ENCODE results near the gene ITSN1. TPM values are rescaled to one million over a fixed set of nuclear protein-coding genes. Genes with fewer than 3 reads are reported as not detected.
A peak's percentile ranks its signal among the peaks of the same experiment; 100 is the strongest.
"Not testable (repeated sequence)": the region's sequence is repeated elsewhere in the genome, so short reads cannot be mapped to it uniquely, and the experiment has no call there.

Gene ITSN1
- total RNA-seq, 2 donors from 2014 or later, result 31.3 to 36.9 TPM

DNA sequence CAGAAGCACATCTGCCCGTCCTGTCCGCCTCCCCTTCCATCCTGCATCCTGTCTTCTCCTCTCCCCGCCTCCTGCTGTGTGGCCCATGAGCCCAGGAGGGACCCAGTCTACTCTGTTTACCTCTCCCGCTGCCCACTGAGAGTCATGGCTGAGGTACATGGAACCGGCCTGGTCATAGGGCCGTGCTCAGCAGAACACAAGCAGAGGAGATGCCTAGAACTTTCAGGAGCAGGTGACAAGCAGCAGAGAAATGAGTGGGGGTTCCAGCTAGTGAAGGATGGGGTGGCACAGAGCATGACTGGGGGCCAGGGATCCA lies 202.5 kb downstream of the ITSN1 start:
- intact Hi-C loops (cut with DNase I, micrococcal nuclease), result no loop called here
- DNase-seq (no peak), ATAC-seq (no peak)

DNA sequence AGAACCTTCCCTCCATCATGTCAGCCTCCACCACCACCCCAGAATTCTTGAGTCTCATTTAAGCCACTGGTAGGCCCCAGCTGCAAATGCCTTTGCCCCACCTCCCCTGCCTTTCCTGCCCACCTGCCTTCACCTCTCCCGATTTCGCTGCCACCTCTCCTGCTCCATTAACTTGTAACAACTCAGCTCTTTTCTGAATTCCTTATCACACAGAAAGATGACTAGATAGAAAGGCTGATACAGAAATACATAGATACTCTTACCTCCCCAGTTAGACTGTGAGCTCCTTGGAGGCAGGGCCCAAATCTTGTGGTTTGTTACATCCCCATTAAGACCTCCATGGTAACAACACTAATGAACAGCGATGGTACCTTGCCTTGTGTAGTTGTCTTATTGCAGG lies 203.8 kb downstream of the ITSN1 start:
- DNase-seq, result no peak
- intact Hi-C loops (cut with DNase I, micrococcal nuclease), result no loop called here
- no peak for ATAC-seq

DNA sequence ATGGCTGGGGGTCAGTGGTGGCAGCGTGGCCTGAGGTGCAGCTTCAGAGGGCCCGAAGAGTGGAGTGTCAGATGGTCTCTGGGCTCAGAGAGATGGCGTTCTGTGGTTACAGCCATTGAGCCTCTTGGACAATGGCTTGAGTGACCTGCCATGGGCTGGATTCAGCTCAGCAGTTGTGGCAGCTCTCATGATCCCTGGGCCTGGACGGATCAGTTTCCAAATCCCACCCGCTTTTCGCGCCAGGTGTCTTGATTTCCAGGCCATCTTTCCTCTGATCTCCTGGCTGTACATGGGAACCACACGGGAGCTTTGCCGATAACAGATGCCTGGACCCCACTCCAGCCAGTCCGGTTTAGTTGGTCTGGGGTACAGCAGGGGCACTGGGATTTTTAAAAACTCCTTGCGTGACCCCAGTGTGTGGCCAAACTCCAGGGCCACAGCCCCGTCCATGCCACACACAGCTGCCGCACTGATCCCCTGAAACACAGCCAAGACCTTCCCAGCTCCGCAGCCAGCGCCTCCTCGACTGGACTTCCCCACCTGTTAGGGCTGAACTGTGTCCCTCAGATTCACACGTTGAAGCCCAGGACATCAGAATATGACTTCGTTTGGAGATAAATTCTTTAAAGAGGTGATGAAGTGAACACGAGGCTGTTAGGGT lies 205.4 kb downstream of the ITSN1 start:
- ATAC-seq (no peak), DNase-seq (no peak)

DNA sequence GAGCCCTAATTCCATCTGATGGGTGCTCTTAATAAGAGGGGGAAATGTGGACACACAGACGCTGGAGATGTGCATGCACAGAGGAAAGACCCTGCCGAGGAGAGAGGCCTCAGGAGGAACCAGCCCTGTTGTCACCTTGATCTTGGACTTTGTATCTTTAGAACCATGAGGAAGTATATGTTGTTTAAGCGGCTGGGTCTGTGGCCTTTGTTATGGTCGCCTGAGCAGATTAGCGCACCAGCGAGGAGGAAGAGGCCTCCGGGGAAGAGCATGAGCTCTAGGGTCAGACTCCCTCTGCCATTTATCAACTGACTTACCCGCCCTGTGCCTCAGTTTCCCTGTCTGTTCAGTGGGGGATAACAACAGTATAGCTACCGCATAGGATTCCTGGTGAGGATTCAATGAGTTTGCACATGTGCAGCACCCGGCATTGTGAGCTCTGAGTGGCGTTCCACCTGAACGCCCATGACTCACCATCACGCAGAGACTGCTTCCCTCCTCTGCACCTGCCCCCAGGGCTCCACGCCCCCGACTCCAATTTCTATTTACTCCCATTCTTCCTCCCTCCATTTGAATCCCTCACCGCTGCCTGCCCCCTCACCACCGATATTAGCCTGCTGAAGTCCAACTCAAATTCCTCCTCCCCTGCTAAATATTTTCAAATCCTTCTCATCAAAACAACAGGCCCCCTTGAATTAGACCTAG lies 206.1 kb downstream of the ITSN1 start:
- ATAC-seq (peak; percentile 94), DNase-seq (peak in 1 of 2 donors; percentile 26)
- intact Hi-C loops (cut with DNase I, micrococcal nuclease), result no loop called here

More for the DNA sequence above, 205.4 kb downstream of the ITSN1 start:
- intact Hi-C loops (cut with DNase I, micrococcal nuclease), result no loop called here

DNA sequence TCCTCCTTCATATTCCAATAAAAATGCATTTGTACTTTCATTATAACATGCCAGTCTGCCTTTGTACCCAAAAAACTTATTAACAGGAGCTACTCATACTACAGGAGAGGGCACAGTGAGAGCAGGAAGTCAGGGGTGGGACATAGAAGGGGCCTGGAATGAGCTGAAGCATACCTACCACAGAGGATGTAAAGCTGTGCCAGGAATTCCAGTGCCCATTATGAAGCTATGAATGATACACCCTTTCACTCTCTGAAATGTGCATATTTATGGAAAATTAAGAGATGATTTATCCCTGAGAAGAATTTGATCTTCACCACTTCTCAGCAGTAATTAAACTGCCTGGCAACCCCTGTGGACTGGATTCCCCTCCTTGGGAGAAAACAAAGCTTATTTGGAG lies 207.5 kb downstream of the ITSN1 start:
- ATAC-seq, result no peak

DNA sequence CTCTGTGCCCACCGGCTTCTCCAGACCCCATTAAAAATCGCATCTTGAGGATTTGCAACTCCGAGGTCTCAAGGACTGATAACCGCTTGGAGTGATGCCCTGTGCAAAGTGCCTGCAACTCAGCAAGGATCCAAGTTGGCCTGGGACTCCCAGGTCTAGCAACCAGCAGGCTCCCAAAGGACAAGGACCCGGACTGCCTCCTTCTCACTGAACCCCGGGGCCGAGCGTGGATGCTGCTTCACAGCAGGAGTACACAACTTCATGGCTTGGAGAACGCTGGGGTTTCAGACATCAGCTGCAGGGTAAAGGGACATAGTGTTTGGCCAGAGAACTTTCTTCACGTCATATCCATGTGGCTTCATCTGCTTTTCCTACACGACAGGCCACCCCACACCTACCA lies 208.1 kb downstream of the ITSN1 start:
- ATAC-seq, result no peak
- no peak for DNase-seq
- intact Hi-C loops (cut with DNase I, micrococcal nuclease), result no loop called here

More for the DNA sequence above, 207.5 kb downstream of the ITSN1 start:
- intact Hi-C loops (cut with DNase I, micrococcal nuclease), result no loop called here
- no peak for DNase-seq

DNA sequence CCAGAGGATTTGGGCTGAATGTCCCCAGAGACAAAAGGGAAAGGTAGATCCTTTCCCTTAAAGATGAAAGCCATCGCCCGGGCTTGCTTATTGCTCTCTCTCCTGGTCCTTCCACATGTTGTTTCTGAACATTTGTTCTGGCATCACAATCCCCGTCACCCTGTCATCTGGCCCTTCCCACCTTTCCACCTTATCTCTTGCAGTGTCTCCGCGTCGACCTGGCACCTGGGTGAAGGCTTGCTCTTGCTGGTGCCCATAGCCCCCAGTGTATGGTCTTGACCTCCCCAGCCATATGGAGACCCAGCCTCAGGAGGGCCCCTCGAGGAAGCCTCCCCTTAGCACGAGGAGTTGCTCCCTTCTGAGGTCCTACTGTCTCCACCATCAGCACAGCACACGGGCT lies 208.7 kb downstream of the ITSN1 start:
- no peak for DNase-seq
- ATAC-seq, result no peak
- intact Hi-C loops (cut with DNase I, micrococcal nuclease), result no loop called here

DNA sequence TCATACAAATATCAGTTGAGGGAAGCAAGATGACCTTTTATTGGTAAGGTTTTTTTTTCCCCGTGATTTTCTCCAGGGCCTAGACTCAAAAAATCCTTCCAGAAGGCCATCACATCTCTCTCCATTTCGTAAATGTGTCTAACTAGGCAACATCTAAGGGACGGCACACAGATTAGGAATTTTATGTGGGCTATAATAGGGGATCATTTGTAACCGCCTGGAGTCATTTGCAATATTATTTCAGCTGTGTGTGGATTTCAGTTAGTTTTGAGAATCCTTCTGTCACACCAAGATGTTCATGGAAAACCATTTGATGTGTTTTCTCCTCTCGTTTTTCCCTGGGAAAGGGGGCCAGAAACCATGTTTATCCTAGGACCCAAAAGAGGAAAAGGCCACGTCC lies 210.2 kb downstream of the ITSN1 start:
- ATAC-seq (no peak), DNase-seq (no peak)
- intact Hi-C loops (cut with DNase I, micrococcal nuclease), result no loop called here

DNA sequence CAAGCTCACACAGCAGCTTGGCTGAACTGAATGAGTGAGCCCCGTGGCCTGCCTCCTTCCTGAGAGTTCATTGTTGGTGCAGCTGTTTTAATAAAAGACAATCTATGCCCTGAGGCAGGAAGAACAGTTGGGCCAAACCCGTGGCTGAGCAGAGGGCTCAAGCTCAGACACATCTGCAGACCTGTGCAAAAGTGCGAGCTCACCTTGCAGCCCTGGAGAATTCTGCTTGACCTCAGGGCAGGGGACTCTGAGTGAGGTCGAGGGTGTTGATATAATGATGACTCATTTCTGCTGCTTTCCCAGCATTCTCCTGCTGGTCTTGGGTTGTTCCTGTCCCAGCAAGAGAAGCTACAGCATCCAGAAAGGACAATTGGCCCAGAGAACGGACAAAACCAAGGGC lies 212.3 kb downstream of the ITSN1 start:
- ATAC-seq (no peak), DNase-seq (no peak)
- intact Hi-C loops (cut with DNase I, micrococcal nuclease), result no loop called here

DNA sequence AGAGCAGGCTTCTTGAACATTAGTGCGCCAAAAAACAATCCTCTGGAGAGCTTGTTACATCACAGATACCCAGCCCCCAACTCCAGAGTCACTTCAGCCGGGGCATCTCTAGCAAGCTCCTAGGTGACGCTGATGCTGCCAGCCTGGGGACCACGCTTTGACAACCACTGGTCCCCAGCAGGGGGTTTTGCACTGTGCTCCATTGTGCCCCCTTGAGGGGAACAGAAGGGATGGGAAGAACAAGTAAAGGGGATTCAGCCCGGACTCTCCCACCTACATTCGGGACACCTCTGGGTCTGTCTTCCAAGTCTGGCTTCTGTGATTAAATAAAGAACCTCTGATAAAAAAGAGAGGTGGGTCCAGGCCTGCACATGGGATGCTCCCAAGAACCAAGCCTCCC lies 212.9 kb downstream of the ITSN1 start:
- no peak for ATAC-seq
- intact Hi-C loops (cut with DNase I, micrococcal nuclease), result no loop called here

DNA sequence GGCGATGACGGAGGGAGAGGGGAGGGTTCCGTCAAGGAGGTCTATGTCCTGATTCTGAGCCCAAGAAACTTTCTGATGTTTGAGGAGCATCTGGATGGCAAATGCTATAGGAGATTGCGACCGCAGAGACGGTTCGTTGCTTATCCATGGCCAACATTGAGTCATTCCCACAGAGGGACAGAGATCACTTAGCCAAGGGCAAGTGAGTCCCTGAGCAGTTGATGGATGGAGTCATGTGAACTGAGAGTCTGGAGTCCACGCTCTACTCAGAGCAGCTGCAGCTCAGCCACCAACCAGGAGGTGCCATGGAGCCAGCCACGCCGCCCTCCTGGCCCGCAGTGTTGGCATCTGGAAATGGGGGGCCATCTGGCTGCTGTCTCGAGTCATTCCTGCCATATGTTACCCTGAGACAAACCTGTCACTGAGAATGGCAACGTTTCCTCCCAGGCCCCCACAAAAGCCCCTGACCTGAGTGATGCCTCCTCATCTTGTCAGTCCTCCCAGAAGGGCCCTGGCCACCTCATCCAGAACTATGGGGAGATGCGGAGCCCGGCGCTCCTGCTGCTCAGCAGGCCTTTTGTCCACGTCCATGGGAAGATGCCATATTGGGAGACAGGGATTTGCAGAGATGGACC lies 214.7 kb downstream of the ITSN1 start:
- no peak for DNase-seq
- intact Hi-C loops (cut with DNase I, micrococcal nuclease), result no loop called here
- ATAC-seq, result no peak

More for the DNA sequence above, 212.9 kb downstream of the ITSN1 start:
- DNase-seq, result no peak

DNA sequence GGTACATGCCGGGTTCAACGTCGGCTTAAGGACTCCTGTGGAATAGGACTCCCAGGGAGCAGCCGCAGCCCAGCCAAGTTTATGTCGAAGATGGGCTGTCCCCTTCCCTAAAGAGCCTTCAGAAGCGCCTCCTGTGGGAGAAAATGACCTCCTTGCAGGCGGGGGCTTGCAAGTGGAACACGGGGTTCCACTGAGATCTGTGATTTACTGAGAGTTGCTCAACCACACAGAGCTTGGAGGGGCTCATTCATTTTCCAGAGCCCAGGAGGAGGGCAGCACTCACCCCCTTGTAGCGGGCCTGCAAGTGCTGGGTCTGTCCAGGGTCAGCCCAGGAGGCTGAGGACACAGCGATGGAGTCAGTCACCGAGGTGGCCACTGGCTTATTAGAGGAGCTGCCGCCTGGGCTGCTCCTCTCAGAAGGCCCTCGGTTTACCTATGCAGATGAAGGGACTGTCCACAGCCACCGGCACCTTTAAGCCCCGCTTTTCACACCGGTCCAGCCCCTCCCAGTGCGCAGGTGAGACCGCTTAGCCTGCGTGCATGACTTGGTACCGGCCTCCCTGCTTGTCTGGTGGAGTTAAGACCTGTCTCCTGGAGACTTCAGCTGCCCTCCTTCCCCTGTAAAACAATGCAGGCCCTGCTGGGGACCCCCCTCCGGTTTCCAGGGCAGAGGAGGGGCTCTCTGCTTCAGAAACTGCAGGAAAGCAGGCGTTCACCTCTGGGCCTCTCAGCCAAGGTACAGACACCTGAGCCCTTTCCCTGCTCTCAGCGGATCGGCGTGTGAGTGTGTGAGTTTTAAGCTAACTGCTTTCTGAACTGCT lies 215.8 kb downstream of the ITSN1 start:
- ATAC-seq (no peak), DNase-seq (no peak)
- intact Hi-C loops (cut with DNase I, micrococcal nuclease), result no loop called here

DNA sequence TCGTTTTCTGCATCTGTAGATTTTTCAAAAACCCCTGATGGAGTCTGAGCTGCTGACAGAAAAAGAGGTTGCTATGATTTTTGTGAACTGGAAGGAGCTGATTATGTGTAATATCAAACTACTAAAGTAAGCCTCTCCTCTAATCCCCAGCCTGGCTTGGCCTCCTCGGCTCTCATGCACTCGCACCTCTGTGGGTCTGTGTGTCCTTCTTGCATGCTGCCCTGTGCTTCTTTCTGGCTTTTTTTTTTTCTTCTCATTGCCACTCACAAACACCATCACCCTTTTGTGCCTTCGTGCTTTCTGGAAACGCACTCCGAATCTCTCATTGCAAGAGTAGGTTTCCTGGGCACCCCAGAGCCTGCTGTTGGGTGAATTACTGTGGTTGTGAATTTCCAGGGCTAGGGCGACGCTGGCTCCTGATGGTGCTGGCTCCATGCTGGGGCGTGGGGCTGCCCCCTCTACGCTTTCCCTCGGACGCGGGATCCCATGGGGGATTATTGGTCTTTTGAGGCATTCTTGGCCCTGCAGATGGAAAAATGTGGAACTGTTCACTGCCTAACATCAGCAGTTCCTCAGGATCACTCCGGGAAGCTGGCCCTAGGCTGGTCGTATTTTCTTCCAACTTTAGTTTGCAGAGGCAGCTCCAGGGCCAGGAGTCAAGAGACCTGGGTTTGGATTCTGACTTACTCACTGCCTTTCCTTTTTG lies 216.5 kb downstream of the ITSN1 start:
- ATAC-seq (no peak), DNase-seq (no peak)
- intact Hi-C loops (cut with DNase I, micrococcal nuclease), result no loop called here

DNA sequence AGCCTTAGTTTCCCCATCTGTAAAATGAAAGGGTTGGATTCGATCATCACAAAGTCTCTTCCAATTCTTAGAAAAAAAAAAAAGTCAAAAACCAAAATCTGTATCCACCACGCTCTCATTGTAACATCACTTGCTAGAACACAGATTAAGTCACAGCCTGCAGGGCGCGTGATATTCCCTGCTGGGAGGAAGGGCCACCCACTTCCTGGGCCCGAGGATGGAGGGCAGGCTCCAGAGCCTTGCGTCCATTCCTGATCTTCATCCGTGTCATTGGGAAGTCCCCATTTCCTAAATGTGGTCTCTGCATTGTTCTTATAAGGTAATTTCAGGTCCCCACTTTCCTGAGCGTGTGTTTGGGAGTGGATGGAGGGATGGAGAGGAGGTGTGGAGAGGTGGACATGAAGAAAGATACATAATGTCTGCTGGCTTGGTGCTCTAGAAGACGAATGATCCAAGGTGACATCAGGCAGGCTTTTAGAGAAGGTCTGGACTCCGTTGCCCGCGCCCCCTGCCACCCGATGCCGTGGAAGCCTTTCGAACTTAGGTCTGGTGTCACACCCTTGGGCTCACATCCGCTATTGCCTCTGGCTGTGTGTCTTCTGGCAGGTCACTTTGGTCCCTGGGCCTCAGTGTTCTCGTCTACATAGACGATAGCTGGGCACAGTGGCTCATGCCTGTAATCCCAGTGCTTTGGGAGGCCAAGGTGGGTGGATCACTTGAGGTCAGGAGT lies 217.2 kb downstream of the ITSN1 start:
- no peak for ATAC-seq
- no peak for DNase-seq
- intact Hi-C loops (cut with DNase I, micrococcal nuclease), result no loop called here

DNA sequence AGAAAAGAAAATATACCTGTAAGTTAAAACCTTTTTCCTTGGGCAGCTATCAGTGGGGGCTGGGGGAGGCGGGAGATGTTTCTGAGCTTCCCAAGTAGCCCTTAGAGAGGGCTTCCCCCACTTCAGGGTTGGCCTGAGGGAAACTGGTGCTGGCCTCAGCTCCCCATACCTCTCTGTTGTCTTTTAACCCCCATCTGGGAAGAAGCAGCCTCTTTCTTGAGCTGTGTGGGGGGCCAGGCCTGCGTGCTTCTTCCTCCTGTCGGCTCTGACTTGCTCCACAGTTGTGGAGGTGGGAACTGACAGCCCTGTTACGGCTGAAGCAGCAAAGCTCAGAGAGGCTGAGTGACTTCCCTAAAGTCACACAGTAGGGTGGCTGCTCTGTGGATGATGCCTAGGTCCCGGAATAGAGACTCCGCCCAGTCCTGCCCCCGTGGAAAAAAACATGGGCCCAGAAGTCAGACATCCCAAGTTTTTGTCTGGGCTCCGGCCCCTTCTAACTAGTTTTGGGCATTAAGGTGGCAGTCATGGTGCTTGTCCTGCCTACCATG lies 218.1 kb downstream of the ITSN1 start:
- intact Hi-C loops (cut with DNase I, micrococcal nuclease), result no loop called here
- ATAC-seq (no peak), DNase-seq (no peak)

DNA sequence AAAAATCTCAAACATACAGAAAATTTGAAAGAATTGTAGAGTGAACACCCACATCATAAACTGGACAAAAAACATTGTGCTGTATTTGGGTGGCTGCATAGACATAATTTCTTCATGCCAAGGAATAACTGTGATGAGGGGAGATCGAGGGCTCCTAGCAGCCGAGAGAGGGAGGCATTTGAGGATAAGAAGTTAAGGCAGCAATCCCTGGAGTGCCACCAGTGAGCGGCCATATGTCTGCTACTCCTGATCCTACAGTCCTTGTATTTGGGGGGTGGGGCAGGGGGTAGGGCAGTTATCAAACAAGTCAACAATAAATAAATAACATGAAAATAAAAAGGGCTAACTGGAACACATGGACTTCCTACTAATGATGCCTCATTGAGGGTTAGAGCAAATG lies 218.8 kb downstream of the ITSN1 start:
- no peak for ATAC-seq
- no peak for DNase-seq
- intact Hi-C loops (cut with DNase I, micrococcal nuclease), result no loop called here

DNA sequence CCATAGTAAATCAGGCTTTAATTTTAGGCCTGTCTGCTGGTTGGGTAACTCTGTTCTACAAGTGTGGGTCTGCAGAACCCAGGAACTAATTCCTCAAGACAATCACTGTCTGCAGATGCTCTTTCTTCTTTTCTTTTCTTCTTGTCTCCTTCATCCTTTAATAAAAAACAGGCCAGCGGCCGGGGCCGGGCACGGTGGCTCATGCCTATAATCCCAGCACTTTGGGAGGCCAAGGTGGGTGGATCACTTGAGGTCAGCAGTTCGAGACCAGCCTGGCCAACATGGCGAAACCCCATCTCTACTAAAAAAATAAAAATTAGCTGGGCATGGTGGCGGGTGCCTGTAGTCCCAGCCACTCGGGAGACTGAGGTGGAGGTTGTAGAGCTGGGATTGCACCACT lies 220.9 kb downstream of the ITSN1 start:
- DNase-seq; ATAC-seq; intact Hi-C loops (cut with DNase I, micrococcal nuclease): not testable (repeated sequence)

DNA sequence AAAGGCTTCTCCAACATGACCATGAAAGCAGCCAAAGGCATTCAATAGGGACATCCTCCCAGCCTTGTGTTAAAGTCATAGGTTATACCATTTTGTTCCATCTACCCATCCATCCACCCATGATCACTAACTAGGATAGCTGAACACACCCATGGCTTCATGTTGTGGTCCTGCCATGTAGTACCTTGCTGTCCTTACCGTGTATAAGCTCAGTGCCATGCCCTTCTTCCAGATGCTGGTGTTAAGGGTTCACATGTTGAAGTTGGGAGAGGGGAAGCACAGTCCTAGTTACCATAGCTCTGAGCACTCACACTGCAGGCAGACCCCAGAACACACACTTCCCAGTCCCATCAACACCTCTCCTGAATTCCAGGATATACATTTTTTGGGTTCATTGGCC lies 221.8 kb downstream of the ITSN1 start:
- ATAC-seq, result no peak
- no peak for DNase-seq
- intact Hi-C loops (cut with DNase I, micrococcal nuclease), result no loop called here
